NCI-H82 treated with DMSO at 0.1 percent for 48 hours (cell line): ENCODE measurements around the gene CCDC33.

Experiments used
- DNase-seq: peaks from one replicate; lab custom pipeline; 2025; ENCODE audit not compliant: unreplicated experiment; lab: John Stamatoyannopoulos, UW

CCDC33 gene

DNA sequence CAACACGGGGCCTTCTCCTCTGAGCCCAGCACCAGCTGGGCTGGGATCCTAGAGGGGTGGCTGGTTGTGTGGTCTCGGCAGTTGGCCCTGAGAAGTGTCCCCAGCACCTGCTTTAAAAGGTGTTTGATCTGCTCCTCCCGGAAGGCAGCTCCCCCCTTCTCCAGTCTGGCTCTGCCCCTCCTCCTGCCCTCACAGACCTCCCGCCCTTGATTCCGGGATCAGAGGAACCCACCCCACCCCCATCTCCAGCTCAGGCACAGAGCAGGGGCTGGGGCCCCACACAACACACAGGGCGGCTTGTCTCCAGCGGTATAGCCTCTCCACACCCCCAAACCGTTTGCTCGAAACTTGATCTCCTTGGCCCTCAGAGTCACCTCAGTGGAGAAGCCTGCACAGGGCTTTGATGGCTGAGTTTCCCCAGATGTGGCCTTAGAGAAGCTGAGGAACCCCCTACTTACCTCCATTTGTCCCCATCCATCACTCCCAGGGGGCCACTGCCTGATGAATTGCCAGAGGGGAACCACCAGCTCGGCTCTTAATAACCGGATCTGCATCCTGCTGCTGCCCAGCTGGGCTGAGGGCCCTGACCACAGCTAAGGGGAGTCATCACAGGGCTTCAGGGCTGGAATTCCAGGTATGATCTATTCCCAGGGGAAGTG is 27.1 kb upstream of the CCDC33 start:
- peak; percentile 30 for DNase-seq

DNA sequence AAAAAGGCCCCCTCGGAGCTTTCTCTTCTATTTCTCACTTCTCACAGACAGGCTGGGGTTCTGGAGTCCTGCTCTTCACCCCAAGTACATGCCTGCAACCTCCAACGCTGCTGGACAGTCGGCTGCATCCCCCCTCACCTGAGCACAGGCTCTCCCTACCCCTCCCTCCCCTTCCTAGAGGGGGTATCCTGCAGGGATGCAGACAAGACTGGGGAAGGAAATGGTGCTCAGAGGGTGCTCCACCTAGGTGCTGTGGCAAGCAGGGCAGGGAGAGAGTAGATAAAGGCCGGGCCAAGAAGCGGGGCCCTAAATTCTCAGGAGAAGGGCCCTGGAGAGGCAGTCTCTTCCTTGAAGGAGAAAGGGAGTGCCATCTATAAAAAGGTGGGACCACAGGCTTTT is 26.6 kb upstream of the CCDC33 start:
- DNase-seq, result no peak

DNA sequence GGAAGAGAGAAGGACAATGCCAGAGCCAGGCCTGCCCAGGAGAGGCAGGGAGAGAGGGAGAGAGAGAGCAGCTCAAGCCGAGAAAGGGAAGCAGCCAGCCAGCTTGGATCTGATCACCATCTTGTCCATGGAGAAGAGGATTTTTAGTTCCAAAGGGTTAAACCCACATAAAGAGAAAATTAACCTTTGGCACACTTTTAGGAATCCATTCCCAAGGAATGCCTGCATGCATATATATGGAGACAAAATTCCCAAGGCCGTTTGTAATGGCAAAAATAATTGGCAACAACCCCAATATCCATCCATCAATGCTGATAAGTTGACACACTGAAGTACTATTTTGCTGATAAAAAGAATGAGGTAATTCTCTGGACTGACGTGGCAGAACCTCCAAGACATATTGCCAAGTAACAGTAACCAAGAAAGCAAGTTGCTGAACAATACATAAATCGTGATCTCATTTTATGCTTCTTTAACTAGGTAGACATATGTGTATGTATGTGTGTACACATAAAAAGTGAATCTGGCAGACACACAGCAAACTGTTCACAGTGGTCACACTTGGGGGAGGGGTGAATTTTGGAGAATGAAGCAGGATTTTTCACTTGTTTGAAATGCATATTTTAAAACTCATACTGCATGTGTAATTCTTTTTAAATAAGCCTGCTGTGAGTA is 26.0 kb upstream of the CCDC33 start:
- DNase-seq, result no peak

DNA sequence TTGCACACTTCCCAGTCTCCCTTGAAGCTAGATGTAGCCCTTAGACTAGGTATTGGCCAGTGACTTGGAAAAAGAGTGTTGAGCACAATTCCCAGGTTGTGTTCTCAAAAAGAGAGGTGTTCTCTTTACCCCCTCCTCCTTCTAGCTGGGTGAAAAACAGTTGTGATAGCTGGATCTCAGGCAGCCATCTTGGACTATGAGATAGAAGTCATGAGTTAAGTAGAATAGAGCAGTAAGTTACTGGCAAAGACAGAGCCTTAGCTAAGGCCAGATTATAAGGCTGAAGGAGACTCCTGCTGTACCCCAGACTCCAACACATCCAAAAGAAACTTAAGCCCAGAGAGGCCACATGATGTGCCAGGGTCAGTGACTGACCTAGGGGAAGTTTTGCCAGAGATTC is 25.4 kb upstream of the CCDC33 start:
- DNase-seq, result no peak

DNA sequence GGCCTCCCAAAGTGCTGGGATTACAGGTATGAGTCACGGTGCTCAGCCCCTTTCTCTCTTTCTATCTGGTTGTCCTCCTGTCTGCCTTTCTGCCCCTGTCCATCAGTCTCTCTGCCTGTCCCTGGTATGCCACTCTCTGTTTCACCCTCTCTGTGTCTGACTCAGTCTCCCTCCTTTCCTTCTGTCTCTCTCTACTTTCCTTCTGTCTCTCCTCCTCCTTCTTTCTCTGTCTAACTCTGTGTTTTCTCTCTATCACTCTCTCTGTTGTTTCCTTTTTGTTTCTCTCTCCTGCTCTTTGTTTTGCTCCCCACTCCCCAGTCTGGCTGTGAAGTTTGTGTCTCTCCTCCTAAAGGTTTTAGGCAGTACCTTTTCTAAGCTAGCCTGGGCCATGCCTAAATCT is 24.5 kb upstream of the CCDC33 start:
- DNase-seq, result no peak

DNA sequence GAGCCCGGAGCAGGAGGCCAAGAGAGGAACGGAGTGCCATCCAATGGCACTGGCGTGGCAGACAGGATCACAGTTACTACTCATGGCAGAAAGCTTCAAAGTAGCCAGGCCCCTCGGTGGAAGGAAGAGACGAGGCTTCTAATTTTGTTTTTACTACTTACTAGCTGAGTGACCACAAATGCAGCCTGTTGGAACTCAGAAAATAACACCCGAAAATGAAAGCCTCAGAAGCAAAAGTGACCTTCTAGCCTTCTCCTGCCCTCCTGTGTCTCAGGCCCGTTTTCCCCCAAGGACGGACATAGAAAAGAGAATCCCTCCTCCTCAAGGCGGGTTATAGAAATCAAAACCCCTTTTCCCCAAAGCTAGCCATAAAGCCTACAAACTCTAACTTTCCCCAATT is 23.6 kb upstream of the CCDC33 start:
- DNase-seq, result no peak

DNA sequence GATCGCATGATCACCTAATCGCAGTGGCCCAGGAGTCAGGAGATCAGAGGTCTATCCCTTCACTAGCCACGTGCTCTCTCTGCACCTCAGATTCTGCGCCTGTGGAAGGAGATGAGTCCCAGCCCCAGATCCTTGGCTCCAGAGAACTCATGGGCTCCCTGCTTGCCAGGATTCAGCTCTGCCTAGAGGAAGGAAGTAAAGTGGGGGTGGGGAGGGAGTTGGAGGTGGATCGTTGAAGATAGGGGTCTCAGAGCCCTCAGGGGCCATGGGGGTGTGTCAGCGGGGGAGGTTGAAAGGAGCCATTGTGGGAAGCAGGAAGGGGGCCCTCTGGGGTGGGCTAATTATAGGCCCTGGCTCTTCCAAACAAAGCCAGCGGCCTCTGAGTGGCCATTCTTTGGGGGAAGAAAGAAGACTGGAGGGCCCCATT is 22.3 kb upstream of the CCDC33 start:
- DNase-seq, result no peak

DNA sequence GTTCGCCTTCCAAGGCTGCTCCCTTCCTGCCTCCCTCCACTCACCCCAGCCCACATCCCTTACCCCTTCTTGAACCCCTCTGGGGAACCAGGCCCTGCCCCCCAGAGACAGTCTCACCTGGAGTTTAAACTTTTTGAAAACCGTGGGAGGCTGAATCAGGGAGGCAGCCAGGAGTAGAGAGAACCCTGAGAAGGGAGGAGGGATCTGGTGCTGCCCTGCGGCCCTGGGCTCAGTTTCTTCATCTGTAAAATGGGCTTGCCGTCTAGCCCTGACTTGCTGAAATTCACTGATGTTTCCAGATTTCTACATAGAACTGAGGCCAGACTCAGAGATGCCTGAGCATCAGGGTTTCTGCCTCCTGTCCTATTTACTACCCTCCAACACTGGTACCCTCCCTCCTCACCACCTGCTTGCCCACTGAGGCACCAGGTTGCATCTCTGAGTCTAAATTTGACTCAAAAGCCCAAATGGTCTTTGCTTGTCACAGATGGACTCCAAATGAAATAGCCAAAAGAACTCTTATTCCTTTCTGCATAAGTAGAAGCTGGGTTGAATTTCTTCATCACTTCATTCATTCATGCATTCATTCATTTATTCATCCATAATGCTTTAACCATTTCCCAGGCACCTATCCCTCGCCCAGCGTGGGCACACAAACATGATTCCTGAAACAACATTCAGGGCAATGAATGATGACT is 21.7 kb upstream of the CCDC33 start:
- no peak for DNase-seq

DNA sequence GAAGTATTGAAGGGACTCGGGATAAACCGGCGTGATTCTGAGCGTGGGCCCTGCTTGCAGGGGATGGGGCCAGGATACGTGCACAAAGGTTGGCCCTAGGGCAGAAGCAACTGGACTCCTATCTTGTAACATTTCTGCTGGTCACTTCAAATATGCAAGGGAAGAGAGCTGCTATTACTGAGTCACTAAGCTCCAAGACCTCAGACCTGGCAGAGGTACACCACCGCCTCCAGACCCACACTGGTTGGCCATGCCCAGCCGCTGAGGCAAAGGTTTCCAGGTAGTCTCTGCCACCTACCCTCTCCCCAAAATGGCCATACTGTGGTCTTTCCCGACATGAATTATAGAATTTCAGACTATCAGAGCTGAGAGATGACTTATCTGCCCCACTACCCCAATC is 20.2 kb upstream of the CCDC33 start:
- no peak for DNase-seq

DNA sequence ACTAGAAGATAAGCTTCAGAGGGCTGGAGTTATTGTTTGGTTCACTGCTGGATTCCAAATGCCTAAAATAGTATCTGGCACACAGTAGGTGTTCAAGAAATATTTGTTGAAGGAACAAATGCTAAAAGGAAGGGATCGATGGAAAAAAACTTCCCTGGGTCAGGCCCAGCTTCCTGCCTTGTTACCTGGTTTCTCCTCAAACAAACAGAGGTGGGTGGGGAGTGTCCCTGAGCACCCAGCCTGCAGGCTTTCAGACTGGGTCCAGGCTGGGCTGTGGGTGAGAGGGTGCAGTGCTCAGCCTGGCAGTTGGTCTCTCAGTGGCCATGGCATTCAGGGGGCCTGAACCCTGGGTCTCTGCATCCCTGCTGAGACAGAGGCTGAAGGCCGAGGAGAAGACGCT is 19.2 kb upstream of the CCDC33 start:
- no peak for DNase-seq

DNA sequence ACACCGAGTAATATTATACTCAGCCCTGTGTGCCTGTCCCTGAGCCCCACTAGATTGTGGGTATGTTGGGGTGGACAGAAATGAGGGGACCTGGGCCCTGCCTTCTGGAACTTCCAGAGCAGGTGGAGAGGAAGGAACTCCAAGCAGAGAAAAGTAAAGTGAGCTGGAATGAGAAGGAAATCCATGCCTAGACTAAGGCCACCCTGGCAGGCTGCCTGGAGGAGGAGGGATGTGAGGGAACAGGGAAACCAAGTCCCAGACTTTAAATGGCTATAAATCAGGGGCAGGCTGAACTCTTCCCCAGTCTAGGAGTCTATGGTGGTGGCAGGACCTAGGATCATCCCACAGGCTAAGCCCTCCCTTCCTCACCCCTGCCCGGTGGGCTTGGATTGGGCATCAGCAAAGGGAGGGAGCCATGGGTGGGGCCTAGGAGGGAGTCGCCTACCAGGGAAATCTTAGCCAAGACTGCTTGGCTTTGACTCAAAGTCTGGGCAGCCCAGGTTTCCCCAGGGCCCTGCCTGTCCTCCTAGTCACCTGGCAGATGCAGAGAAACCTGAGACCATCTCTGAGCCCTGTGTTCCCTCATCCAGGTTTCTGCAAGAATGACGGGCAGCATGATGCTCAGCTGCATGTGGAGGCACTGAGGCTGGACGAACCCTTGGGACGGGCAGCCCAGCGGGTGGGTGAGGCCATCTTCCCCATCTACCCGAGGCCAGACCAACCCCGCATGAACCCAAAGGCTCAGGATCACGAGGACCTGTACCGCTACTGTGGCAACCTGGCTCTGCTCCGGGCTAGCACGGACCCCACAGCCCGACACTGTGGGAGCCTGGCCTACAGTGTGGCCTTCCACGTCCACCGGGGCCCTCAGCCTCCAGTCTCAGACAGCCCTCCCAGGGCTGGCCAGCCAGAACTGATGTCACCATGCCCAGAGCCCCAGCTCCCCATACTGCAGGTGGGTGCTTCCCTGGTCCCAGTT is 17.9 kb upstream of the CCDC33 start:
- no peak for DNase-seq

DNA sequence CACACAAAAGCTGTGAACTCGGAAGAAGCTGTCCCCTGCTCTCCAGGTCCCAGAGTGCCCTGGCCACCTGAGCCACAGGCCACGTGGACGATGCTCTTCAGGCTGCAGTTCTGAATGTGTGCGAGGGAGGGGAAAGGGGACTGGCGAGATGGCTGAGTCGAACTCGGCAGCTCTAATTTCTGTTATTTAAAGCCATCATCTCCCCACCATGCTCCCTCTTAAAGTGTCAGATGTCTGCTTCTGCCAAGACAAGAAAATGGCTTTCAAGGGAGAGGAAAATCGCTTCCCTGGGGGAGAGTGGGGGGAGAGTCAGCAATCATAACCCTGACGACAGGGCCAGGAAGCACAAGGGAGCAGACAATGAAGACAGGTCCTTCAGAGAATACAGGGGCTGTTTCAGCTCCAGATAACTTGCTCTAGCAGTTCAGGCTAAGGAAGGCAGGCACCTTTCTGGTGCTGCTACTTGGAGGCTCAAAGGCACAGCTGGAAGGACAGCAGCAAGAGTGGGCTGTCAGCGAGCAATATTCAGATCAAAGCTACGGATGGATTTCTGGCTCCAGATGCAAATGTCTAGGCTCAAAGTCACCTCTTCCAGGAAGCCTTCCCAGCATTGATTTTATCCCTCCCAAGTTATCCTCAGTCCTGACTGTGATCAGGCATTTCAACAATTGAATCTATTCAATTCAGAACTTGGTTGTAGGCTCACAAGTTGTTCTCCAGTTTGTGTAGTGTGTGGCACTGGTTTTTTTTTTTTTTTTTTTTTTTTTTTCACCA is 15.5 kb upstream of the CCDC33 start:
- DNase-seq, result no peak

DNA sequence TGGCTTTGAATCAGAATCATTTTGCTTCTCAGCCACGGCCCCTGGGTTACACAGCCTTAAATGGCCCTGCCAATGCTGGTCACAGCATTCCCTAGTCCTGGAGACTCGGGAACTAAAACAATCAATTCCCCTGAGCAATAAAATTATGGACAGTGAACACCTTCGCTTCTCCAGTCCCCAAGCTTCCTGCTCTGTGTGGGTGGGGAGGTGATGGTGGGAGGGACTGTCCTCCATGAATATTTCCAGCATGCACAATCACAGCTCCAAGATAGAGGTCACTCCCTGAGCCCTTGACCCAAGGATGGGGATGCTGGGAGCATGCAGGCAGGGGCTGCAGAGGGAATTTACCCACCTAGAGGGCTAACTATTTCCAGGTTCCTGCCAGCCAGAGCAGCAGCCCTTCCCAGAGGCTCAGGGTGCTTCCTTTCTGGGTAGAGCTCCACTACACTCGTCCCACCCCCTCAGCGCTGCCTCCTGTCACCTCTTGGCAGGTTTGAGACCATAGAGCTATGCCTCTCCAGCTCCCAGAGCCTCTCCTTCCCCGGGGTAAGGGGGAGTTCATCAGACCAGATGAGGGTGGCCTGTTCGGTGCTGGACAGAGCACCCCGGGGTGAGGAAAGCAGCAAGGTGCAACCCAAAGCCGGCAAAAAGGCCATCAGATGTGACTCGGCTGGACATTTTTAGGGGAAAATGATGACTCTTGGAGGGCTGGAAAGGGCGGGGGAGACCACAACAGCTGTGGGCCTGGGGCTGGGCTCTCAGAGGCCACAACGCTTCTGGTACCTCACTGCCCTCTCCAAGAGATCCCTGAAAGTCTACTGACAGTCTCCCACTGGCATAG is 14.5 kb upstream of the CCDC33 start:
- no peak for DNase-seq

DNA sequence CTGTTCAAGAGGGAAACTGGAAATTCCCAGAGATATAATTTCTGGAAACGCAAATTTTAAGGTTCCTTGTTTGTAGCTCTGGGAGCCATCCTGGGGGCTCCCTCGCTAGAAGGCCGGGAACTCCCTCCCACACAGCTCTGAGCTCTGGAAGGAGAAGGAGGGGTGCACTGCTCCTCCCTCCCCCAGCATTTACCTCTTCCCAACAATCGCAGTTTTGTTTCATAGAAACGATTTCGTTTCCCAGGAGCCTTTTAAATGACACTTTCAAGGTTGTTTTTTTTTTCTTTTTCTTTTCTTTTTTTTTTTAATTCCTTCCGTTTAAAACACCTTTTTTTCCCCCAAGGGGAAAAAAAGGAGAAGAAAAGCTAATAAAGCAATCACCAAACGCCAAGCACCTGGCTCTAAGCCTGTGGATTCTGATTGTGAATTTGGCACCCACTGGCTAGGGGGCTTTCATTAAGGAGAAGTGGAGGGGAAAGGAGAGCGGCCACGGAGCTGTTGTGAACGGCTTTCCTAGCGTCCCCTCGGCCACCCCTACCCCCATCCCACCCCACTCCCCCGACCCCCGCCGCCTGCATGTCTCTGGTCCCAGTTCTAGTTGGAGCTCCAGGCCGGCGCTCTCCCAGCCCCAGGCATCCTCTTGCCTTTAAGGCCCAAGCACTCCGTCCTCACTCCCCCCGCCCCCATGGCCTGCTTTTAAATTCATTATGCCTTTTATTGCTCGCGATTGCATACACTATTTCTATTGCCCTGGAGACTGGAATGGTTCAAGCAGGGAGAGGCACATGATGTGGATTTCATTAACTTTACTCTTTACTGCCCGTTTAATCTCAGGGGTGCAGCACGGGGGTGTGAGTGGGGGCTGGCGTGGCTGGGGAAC is 13.6 kb upstream of the CCDC33 start:
- no peak for DNase-seq

DNA sequence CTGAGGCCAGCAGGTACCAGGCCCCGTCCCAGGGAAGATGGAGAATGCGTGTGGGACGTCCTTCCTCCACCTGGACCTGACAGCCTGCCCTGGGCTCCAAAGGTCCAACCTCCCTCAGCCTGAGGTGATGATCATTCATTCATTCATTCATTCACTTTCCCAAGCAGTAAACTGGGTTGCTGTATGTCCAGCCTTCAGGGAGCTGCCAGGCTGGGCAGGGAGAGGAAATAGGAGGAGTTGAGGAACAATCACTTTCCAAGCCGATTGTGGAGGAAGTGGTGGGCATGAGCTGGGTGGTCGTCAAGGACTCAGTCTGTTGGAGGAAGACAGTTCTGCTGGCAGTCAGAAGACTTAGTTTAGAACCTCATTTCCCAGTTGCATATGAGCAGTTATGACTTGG is 10.2 kb upstream of the CCDC33 start:
- DNase-seq, result no peak

DNA sequence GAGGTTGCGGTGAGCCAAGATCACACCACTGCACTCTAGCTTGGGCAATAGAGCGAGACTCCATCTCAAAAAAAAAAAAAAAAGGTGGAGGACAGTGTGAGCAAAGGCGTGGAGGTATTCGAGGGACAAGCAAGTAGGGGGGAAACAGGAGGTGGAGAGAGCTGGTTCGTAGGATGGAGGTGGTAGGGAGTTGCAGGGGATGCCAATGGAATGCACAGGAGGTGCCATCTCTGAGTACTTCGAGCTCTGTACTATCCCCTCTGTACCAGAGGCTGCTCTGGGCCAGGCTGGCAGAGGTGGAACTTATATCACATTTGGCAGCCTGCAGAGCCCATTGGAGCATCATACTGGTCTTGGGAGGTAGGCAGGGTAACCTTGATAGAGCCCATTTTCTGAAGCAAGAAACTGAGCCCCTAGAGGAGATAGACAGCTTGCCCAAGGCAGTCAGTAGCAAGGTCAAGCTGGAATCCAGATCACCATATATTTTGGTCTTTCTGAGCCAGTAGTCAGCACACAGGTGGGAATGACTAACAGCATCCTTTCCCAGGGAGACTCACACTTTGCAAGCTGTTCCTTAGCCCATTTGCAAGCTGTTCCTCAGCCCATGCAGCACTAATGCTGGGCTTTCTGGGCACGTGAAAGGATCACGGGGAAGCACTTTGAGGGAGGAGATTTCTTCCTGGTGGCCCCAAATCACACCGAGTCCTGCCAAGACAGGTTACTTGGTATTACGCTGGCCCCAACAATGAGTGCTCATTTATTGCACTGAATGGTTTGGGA is 9.2 kb upstream of the CCDC33 start:
- peak; percentile 27 for DNase-seq

DNA sequence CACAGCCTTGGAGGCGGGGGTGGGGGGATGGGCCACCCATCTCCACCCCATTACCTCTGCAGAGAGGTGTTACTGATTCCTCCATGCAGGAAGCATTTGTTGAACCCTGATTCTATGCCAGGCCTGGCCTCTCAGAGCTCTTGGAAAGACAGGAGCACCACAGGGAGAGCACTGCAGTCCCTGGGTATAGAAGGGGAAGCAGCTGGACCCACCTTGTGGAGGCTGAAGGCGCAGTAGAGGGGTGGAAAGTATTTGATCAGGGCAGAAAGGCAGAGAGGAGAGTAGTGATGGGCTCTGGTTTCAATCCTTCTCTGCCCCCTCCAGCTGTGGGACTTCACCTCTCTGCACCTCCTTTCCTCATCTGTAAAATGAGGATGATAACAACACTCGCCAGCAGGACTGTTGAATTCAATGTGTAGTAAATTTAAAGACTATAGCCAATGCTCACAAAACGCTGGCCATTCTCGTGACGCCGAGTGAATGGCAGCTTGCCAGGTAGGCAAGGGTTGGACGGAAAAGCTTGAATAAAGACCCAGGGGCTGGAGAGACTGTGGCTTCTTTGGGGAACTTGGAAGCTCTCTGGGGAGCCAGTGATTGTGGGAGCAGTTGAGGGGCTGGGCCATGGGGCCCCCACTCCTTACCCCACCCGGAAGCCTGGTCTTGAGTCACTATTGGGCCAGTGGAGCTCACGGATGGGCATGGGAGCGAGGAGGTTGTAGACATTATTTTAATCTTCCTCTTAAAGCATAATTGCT is 8.0 kb upstream of the CCDC33 start:
- DNase-seq, result no peak
